K562 (cell line): ENCODE data around the gene CES5A. TPM values are rescaled to one million over a fixed set of nuclear protein-coding genes. Genes with fewer than 3 reads are reported as not detected.

Experiments
- ATF1 ChIP-seq, 2 experiments: fragments of 450-650 bp in 1 of 2; IDR thresholded peaks; 2 replicates each; pipeline ENCODE4 v1.6.1; 2016; ENCODE audit warnings: missing compliant biosample characterization in 1 of 2, missing genetic modification characterization in 1 of 2
- CBFA2T3 ChIP-seq: fragments of 450-650 bp; IDR thresholded peaks from 2 replicates; pipeline ENCODE4 v1.6.1; 2017
- KDM1A ChIP-seq, 2 experiments: fragments of 450-650 bp; IDR thresholded peaks; 2 replicates each; pipeline ENCODE4 v1.6.1; 2016; ENCODE audit warnings: mild to moderate bottlenecking in 2 of 2
- KDM4B ChIP-seq, 2 experiments: fragments of 450-650 bp in 1 of 2; sonication (generic) in 1 of 2; IDR thresholded peaks; 2 replicates each; pipeline ENCODE4 v1.6.1; 2016 to 2017; ENCODE audit warnings: borderline replicate concordance in 2 of 2, antibody characterized with exemption in 1 of 2, low read depth in 1 of 2, mild to moderate bottlenecking in 1 of 2
- KLF1 ChIP-seq: fragments of 450-650 bp; IDR thresholded peaks from 2 replicates; pipeline ENCODE4 v1.6.1; 2016; ENCODE audit warnings: missing genetic modification characterization, missing compliant biosample characterization
- MAFG ChIP-seq: fragments of 450-650 bp; conservative IDR thresholded peaks from 2 replicates; pipeline ENCODE4 v1.6.1; 2016; ENCODE audit warnings: missing genetic modification characterization, missing compliant biosample characterization
- SMARCA4 ChIP-seq: fragments of 450-650 bp; IDR thresholded peaks from 2 replicates; pipeline ENCODE4 v1.6.1; 2016
- TRIM25 ChIP-seq: fragments of 450-650 bp; IDR thresholded peaks from 2 replicates; pipeline ENCODE4 v1.7.0; 2016; ENCODE audit warnings: borderline replicate concordance
- ZBTB1 ChIP-seq: sonication (generic); formaldehyde crosslinking; IDR thresholded peaks from 2 replicates; pipeline ENCODE4 v1.8.1; 2023; ENCODE audit warnings: missing genetic modification reagents, low read depth, mild to moderate bottlenecking, borderline replicate concordance
- ZKSCAN8 ChIP-seq: fragments of 200-800 bp; sonication (Bioruptor generic); IDR thresholded peaks from 2 replicates; pipeline ENCODE4 v1.6.1; 2016; ENCODE audit warnings: missing genetic modification characterization, missing compliant biosample characterization
- ZNF586 ChIP-seq: fragments of 450-650 bp; formaldehyde crosslinking; conservative IDR thresholded peaks from 2 replicates; pipeline ENCODE4 v1.4.0; 2020; ENCODE audit warnings: mild to moderate bottlenecking, moderate library complexity
- ZNF592 ChIP-seq: fragments of 450-650 bp; IDR thresholded peaks from 2 replicates; pipeline ENCODE4 v1.6.1; 2017; ENCODE audit warnings: antibody characterized with exemption, mild to moderate bottlenecking
- ZNF780A ChIP-seq: fragments of 250-450 bp; sonication (Bioruptor Pico); IDR thresholded peaks from 2 replicates; pipeline ENCODE4 v1.5.0; 2021; ENCODE audit warnings: mild to moderate bottlenecking
- polyA plus RNA-seq, 8 experiments: library from polyadenylated mRNA; depleted of rRNA in 4 of 8; stranded (reverse) in 5 of 8; unstranded in 3 of 8; fragments of >200 nt; fragmentation: Nextera tagmentation in 2 of 8; fragmentation: Illumina TruSeq in 1 of 8; extraction: Ambion mirVana in 2 of 8; extraction: Trizol in 1 of 8; gene quantifications; 2 replicates each; pipeline versions ENCODE4 v1.2.1 to v1.2.3, GENCODE V29; 2011 to 2014; ENCODE audit warnings: inconsistent platforms in 1 of 8, missing spikeins in 1 of 8
- total RNA-seq, 7 experiments: library from RNA; depleted of rRNA in 6 of 7; stranded (reverse); fragments of >200 nt in 6 of 7; fragmentation: Illumina TruSeq in 2 of 7; extraction: Trizol in 2 of 7; gene quantifications; 2 replicates each; pipeline versions ENCODE4 v1.2.1 to v1.2.3, GENCODE V29; 2011 to 2021; ENCODE audit warnings: low replicate concordance in 1 of 7
- TF ChIP-seq, protein P1 (sequence below): fragments of 450-650 bp; IDR thresholded peaks from 2 replicates; pipeline ENCODE4 v1.6.1; 2016; ENCODE audit warnings: antibody characterized with exemption
- TF ChIP-seq, protein P2 (sequence below), 2 experiments: fragments of 450-650 bp in 1 of 2; sonication (generic) in 1 of 2; formaldehyde crosslinking in 1 of 2; IDR thresholded peaks in 1 of 2; conservative IDR thresholded peaks in 1 of 2; 2 replicates each; pipeline versions ENCODE4 v1.6.1 to v1.8.1; 2016 to 2023; ENCODE audit warnings: mild to moderate bottlenecking in 2 of 2, moderate library complexity in 2 of 2, inconsistent platforms in 1 of 2, missing genetic modification reagents in 1 of 2

CES5A gene
- total and polyA plus RNA-seq, 9 of the 15 experiments (the other 6 are each of a cell fraction or from before 2014, with no cell fraction given): 0.07 to 0.17 (median 0.15) TPM; not detected in 4

- TF ChIP-seq ZKSCAN8 (no peak), ZNF780A (CRISPR knock-in tag) (no peak), KDM1A (IDR thresholded peaks at IDR 0.05) (no peak), KDM4B (IDR thresholded peaks at IDR 0.05; ENCODE audit: borderline replicate concordance in 2 of 2, low read depth in 1 of 2) (no peak), TRIM25 (no peak), KLF1 (tag) (no peak), ATF1 (CRISPR knock-in tag; IDR thresholded peaks at IDR 0.05) (no peak), ATF1 (tag; IDR thresholded peaks at IDR 0.05) (no peak), CBFA2T3 (no peak), ZNF586 (CRISPR knock-in tag) (no peak), ZNF592 (no peak), SMARCA4 (no peak), MAFG (tag) (peak; percentile 92), ZBTB1 (CRISPR knock-in tag) (no peak)
- TF ChIP-seq, protein P1, sequence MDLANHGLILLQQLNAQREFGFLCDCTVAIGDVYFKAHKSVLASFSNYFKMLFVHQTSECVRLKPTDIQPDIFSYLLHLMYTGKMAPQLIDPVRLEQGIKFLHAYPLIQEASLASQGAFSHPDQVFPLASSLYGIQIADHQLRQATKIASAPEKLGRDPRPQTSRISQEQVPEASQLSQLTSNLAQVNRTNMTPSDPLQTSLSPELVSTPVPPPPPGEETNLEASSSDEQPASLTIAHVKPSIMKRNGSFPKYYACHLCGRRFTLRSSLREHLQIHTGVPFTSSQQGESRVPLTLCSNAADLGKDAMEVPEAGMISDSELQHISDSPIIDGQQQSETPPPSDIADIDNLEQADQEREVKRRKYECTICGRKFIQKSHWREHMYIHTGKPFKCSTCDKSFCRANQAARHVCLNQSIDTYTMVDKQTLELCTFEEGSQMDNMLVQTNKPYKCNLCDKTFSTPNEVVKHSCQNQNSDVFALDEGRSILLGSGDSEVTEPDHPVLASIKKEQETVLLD: no peak
- TF ChIP-seq, protein P2, sequence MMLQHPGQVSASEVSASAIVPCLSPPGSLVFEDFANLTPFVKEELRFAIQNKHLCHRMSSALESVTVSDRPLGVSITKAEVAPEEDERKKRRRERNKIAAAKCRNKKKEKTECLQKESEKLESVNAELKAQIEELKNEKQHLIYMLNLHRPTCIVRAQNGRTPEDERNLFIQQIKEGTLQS (IDR thresholded peaks at IDR 0.05): no peak
- TF ChIP-seq, protein P2 (CRISPR knock-in tag; conservative IDR thresholded peaks at IDR 0.05): no peak
Observed at GRCh38 chr16:55836158-55836611, 39.0 kb downstream of the CES5A start (continued).
